ENCODE measurements around the gene ALKBH8. TPM values are rescaled to one million over a fixed set of nuclear protein-coding genes. Genes with fewer than 3 reads are reported as not detected.

The ALKBH8 gene
- total and polyA plus RNA-seq, 7 donors = 4.2 to 23.8 (median 7.7) TPM

GRCh38 chr11:107457558-107458271, 107.8 kb downstream of the ALKBH8 start, which contains the start of gene CWF19L2:
TSS of gene CWF19L2 (minus strand) at chr11:107457825. CDS start at chr11:107457816, 9 bp downstream.
- peaks cover 13% of the 10 kb centered on the region for H3K4me1 ChIP-seq
- intact Hi-C loops (cut with DNase I) = no loop called here
- peak; percentile 98 to 100 (median 100) for ATAC-seq
- H3K27me3 ChIP-seq (ENCODE audit: insufficient read depth in 3 of 3, low read length in 2 of 3) = no peaks in the 10 kb centered on the region
- peak within 1 kb of the TSS; percentile 92 for H3K4me3 ChIP-seq
- 0% methylated on average over 30 of the region's 30 CpGs for WGBS, 3 donors
- TF ChIP-seq CTCF (IDR thresholded peaks at IDR 0.05) = no peak
- peaks cover 0 to 28% of the 10 kb centered on the region in 2 donors for H3K36me3 ChIP-seq (ENCODE audit: insufficient read depth in 1 of 2, low read depth in 1 of 2)
- peak; percentile 89 to 96 for DNase-seq
- peak within 1 kb of the TSS; percentile 80 for H3K27ac ChIP-seq
- no peaks in the 10 kb centered on the region for H3K9me3 ChIP-seq

- peaks cover 13% of the 10 kb centered on the region for H3K4me1 ChIP-seq
- DNase-seq = no peak
- 0 to 1% (median 1%) methylated on average over 6 of the region's 6 CpGs for WGBS, 3 donors
- no peaks in the 10 kb centered on the region for H3K9me3 ChIP-seq
- peak in 3 of 4 donors; percentile 9 to 52 (median 18) for ATAC-seq
- peak overlapping the region; percentile 92 for H3K4me3 ChIP-seq
- no peaks in the 10 kb centered on the region for H3K27me3 ChIP-seq (ENCODE audit: insufficient read depth in 3 of 3, low read length in 2 of 3)
- intact Hi-C loops (cut with DNase I) = no loop called here
- H3K27ac ChIP-seq = peak overlapping the region; percentile 80
- peaks cover 0 to 34% of the 10 kb centered on the region in 2 donors for H3K36me3 ChIP-seq (ENCODE audit: insufficient read depth in 1 of 2, low read depth in 1 of 2)
- no peak for TF ChIP-seq CTCF (IDR thresholded peaks at IDR 0.05)
These were observed 108.4 kb downstream of the ALKBH8 start for GRCh38 chr11:107457205-107457557.

- H3K4me3 ChIP-seq = no peak overlapping the region
- no peaks in the 10 kb centered on the region for H3K27me3 ChIP-seq (ENCODE audit: insufficient read depth in 3 of 3, low read length in 2 of 3)
- no peak for TF ChIP-seq CTCF (IDR thresholded peaks at IDR 0.05)
- H3K36me3 ChIP-seq (ENCODE audit: insufficient read depth in 1 of 2, low read depth in 1 of 2) = peaks cover 0 to 47% of the 10 kb centered on the region in 2 donors
- peaks cover 13% of the 10 kb centered on the region for H3K4me1 ChIP-seq
- 89 to 94% (median 94%) methylated on average over 5 of the region's 5 CpGs for WGBS, 3 donors
- intact Hi-C loops (cut with DNase I) = no loop called here
- DNase-seq = no peak
- H3K9me3 ChIP-seq = no peaks in the 10 kb centered on the region
- no peak overlapping the region for H3K27ac ChIP-seq
- no peak for ATAC-seq
These were observed 111.8 kb downstream of the ALKBH8 start for GRCh38 chr11:107453594-107454286.

Other genes with a start within 250 kb of the ALKBH8 start
- 10 to 100 TPM in 1 of 4 donors, 1 to 10 TPM in 3; 6.8 to 10.3 (median 8.6) TPM for gene CWF19L2, start 107.9 kb downstream of the ALKBH8 start, total RNA-seq
- gene CWF19L2, start 107.9 kb downstream of the ALKBH8 start, polyA plus RNA-seq = 1 to 10 TPM; 3.0 to 8.1 (median 3.8) TPM
- 1 to 10 TPM in 3 of 4 donors, under 1 TPM in 1; 0.90 to 4.7 (median 2.0) TPM for gene ELMOD1, start 25.4 kb upstream of the ALKBH8 start, total RNA-seq
- gene ELMOD1, start 25.4 kb upstream of the ALKBH8 start, polyA plus RNA-seq = 1 to 10 TPM in 2 of 3 donors, under 1 TPM in 1; 0.17 to 2.4 (median 1.4) TPM
- gene SLN, start 146.3 kb upstream of the ALKBH8 start, total RNA-seq = 1,000 to 10,000 TPM; 1,477 to 8,637 (median 4,141) TPM
- gene SLN, start 146.3 kb upstream of the ALKBH8 start, polyA plus RNA-seq = 1,000 to 10,000 TPM in 2 of 3 donors, 100 to 1,000 TPM in 1; 475 to 3,094 (median 2,485) TPM